H1 (cell line): Measurements from ENCODE around the gene ADRB1. TPM values are rescaled to one million over a fixed set of nuclear protein-coding genes. Genes with fewer than 3 reads are reported as not detected.

Experiments
- CTCF ChIA-PET: fragments of 300-600 bp; sonication (Branson Sonifier 250); formaldehyde crosslinking; loops from one replicate; lab custom pipeline; 2021; ENCODE audit not compliant: partially characterized antibody; lab: Charles Lee
- POLR2A ChIA-PET: fragments of 300-600 bp; sonication (Branson Sonifier 250); formaldehyde crosslinking; loops from one replicate; lab custom pipeline; 2021; ENCODE audit warnings: inconsistent platforms; ENCODE audit not compliant: partially characterized antibody; lab: Charles Lee
- DNase-seq, 2 experiments: peaks; one replicate each; pipeline versions ENCODE4 v3.0.0 to v3.0.0-alpha.2; 2010 to 2022; ENCODE audit warnings: low spot score in 2 of 2, low read depth in 1 of 2, mixed read lengths in 1 of 2
- FAIRE-seq: peaks from 2 replicates; lab custom pipeline; 2011; peaks lifted over from hg19 to GRCh38; lab: Jason Lieb, UNC
- H2AFZ ChIP-seq: 2 replicates; pipeline ENCODE4 v1.8.1; 2012; ENCODE audit warnings: low read length, inconsistent platforms
- H2AK5ac ChIP-seq: 2 replicates; pipeline ENCODE4 v1.6.1; 2013; ENCODE audit warnings: low read depth, low read length
- H2BK120ac ChIP-seq: replicated peaks from 2 replicates; pipeline ENCODE3; 2013; ENCODE audit warnings: low read depth, low read length, inconsistent platforms
- H2BK12ac ChIP-seq: 2 replicates; pipeline ENCODE4 v1.6.1; 2013; ENCODE audit warnings: low read depth, low read length
- H2BK15ac ChIP-seq: 2 replicates; pipeline ENCODE4 v1.6.1; 2013; ENCODE audit warnings: low read length
- H2BK20ac ChIP-seq: 2 replicates; pipeline ENCODE4 v1.6.1; 2013; ENCODE audit warnings: low read length
- H2BK5ac ChIP-seq: 2 replicates; pipeline ENCODE4 v1.6.1; 2013; ENCODE audit warnings: low read depth, low read length
- H3K14ac ChIP-seq: 2 replicates; pipeline ENCODE4 v1.6.1; 2013; ENCODE audit warnings: inconsistent platforms; ENCODE audit not compliant: insufficient read length
- H3K18ac ChIP-seq: 2 replicates; pipeline ENCODE4 v1.6.1; 2013; ENCODE audit warnings: low read length; ENCODE audit errors: extremely low read depth
- H3K23ac ChIP-seq: 2 replicates; pipeline ENCODE4 v1.6.1; 2013; ENCODE audit warnings: inconsistent platforms; ENCODE audit not compliant: insufficient read length
- H3K23me2 ChIP-seq: 2 replicates; pipeline ENCODE4 v1.6.1; 2013; ENCODE audit warnings: low read depth, low read length
- H3K27ac ChIP-seq: 2 replicates; pipeline ENCODE4 v1.6.1; 2011; ENCODE audit warnings: low read depth, low read length, inconsistent platforms
- H3K27me3 ChIP-seq, 4 experiments: replicated peaks in 1 of 4; 1 replicate in 1 of 4; 2 replicates in 3 of 4; pipeline versions ENCODE4 v1.6.1 to v1.8.1; 2011 to 2013; ENCODE audit warnings: low read length in 3 of 4, mild to moderate bottlenecking in 3 of 4, inconsistent platforms in 2 of 4, mixed read lengths in 2 of 4, moderate library complexity in 1 of 4; ENCODE audit not compliant: control insufficient read depth in 3 of 4, insufficient read depth in 3 of 4; ENCODE audit errors: extremely low read depth in 1 of 4
- H3K36me3 ChIP-seq, 4 experiments: 2 replicates each; pipeline versions ENCODE4 v1.6.1 to v1.8.1; 2011 to 2013; ENCODE audit warnings: mild to moderate bottlenecking in 4 of 4, low read length in 3 of 4, moderate library complexity in 2 of 4, control low read depth in 1 of 4, inconsistent platforms in 1 of 4; ENCODE audit not compliant: insufficient read depth in 4 of 4, control insufficient read depth in 2 of 4
- H3K4ac ChIP-seq: replicated peaks from 2 replicates; pipeline ENCODE3; 2013; ENCODE audit warnings: low read length, low read depth, mixed read lengths, inconsistent platforms; ENCODE audit not compliant: insufficient read length
- H3K4me1 ChIP-seq, 4 experiments: replicated peaks in 1 of 4; 1 replicate in 1 of 4; 2 replicates in 3 of 4; pipeline versions ENCODE4 v1.6.1 to v1.8.1; 2011 to 2013; ENCODE audit warnings: low read length in 3 of 4, inconsistent platforms in 2 of 4, mixed read lengths in 1 of 4; ENCODE audit not compliant: insufficient read depth in 4 of 4, control insufficient read depth in 3 of 4
- H3K4me2 ChIP-seq, 2 experiments: 2 replicates each; pipeline versions ENCODE4 v1.6.1 to v1.8.1; 2011 to 2013; ENCODE audit warnings: low read depth in 2 of 2, low read length in 2 of 2, control low read depth in 1 of 2, inconsistent platforms in 1 of 2, mild to moderate bottlenecking in 1 of 2; ENCODE audit not compliant: insufficient read depth in 1 of 2
- H3K4me3 ChIP-seq, 4 experiments: fragments of 200-600, 300-600 bp in 1 of 4; sonication (generic), shearing (Covaris generic), sonication (Bioruptor Twin) in 1 of 4; 2 replicates each; pipeline versions ENCODE4 v1.5.1 to v1.8.1; 2011 to 2016; ENCODE audit warnings: low read length in 4 of 4, low read depth in 3 of 4, control low read depth in 2 of 4, inconsistent platforms in 2 of 4, mild to moderate bottlenecking in 2 of 4, mixed read lengths in 1 of 4, moderate library complexity in 1 of 4; ENCODE audit not compliant: insufficient read depth in 2 of 4; ENCODE audit errors: extremely low read depth in 1 of 4
- H3K56ac ChIP-seq: replicated peaks from 2 replicates; pipeline ENCODE3; 2013; ENCODE audit warnings: low read depth, mild to moderate bottlenecking, mixed read lengths, low read length, inconsistent platforms; ENCODE audit not compliant: insufficient read length
- H3K79me1 ChIP-seq: 2 replicates; pipeline ENCODE4 v1.6.1; 2013; ENCODE audit warnings: low read depth, low read length, control low read depth
- H3K79me2 ChIP-seq, 2 experiments: 2 replicates each; pipeline versions ENCODE4 v1.6.1 to v1.8.1; 2012 to 2013; ENCODE audit warnings: low read length in 2 of 2, mild to moderate bottlenecking in 2 of 2, inconsistent platforms in 1 of 2; ENCODE audit not compliant: insufficient read depth in 2 of 2, control insufficient read depth in 1 of 2
- H3K9ac ChIP-seq, 4 experiments: replicated peaks in 1 of 4; 1 replicate in 1 of 4; 2 replicates in 3 of 4; pipeline versions ENCODE4 v1.6.1 to v1.8.1; 2011 to 2013; ENCODE audit warnings: low read depth in 3 of 4, low read length in 3 of 4, control low read depth in 2 of 4, mild to moderate bottlenecking in 2 of 4, moderate library complexity in 2 of 4, inconsistent platforms in 1 of 4; ENCODE audit errors: extremely low read depth in 1 of 4
- H3K9me3 ChIP-seq, 2 experiments: 2 replicates each; pipeline versions ENCODE4 v1.6.1 to v1.8.1; 2012 to 2013; ENCODE audit warnings: mild to moderate bottlenecking in 2 of 2, moderate library complexity in 2 of 2, control low read depth in 1 of 2, inconsistent platforms in 1 of 2, low read depth in 1 of 2, low read length in 1 of 2, mixed read lengths in 1 of 2; ENCODE audit not compliant: insufficient read depth in 2 of 2
- H4K20me1 ChIP-seq, 2 experiments: replicated peaks in 1 of 2; 2 replicates each; pipeline versions ENCODE3 to v1.8.1; 2011 to 2013; ENCODE audit warnings: inconsistent platforms in 2 of 2, low read length in 2 of 2, mild to moderate bottlenecking in 1 of 2; ENCODE audit not compliant: insufficient read depth in 2 of 2, control insufficient read depth in 1 of 2
- H4K5ac ChIP-seq: 2 replicates; pipeline ENCODE4 v1.6.1; 2013; ENCODE audit warnings: low read length, low read depth, mixed read lengths, inconsistent platforms; ENCODE audit not compliant: insufficient read length
- H4K8ac ChIP-seq: 2 replicates; pipeline ENCODE4 v1.8.0; 2013; ENCODE audit warnings: mild to moderate bottlenecking, moderate library complexity, low read length, inconsistent platforms; ENCODE audit not compliant: insufficient read depth; ENCODE audit errors: extremely low read depth
- H4K91ac ChIP-seq: replicated peaks from 2 replicates; pipeline ENCODE3; 2013; ENCODE audit warnings: low read length, mixed read lengths, inconsistent platforms; ENCODE audit not compliant: insufficient read length
- CHD2 ChIP-seq: IDR thresholded peaks from 2 replicates; pipeline ENCODE4 v1.6.1; 2012; ENCODE audit warnings: low read length, improper control_type of control experiment
- GABPA ChIP-seq: IDR thresholded peaks from 2 replicates; pipeline ENCODE4 v1.6.1; 2011; ENCODE audit warnings: mild to moderate bottlenecking, low read length, moderate library complexity, borderline replicate concordance; ENCODE audit not compliant: insufficient read depth
- HDAC6 ChIP-seq: IDR thresholded peaks from one replicate; pipeline ENCODE4 v1.7.1; 2012; ENCODE audit warnings: low read depth, mild to moderate bottlenecking, inconsistent platforms, low read length, moderate library complexity
- JUND ChIP-seq: IDR thresholded peaks from 2 replicates; pipeline ENCODE4 v1.6.1; 2011; ENCODE audit warnings: mild to moderate bottlenecking, improper control_type of control experiment, low read length
- KDM5A ChIP-seq: fragments of 200-600 bp; IDR thresholded peaks from 2 replicates; pipeline ENCODE4 v1.7.1; 2012; ENCODE audit warnings: mild to moderate bottlenecking, low read length, inconsistent platforms, mixed read lengths
- RBBP5 ChIP-seq: IDR thresholded peaks from 2 replicates; pipeline ENCODE4 v1.7.1; 2012; ENCODE audit warnings: low read depth, mild to moderate bottlenecking, inconsistent platforms, low read length, moderate library complexity, borderline replicate concordance
- RNF2 ChIP-seq: fragments of 200-900, 300-1000 bp; sonication (generic); IDR thresholded peaks from 2 replicates; pipeline ENCODE4 v1.7.1; 2016; ENCODE audit warnings: borderline replicate concordance, low read depth, mild to moderate bottlenecking, antibody characterized with exemption, low read length; ENCODE audit not compliant: poor library complexity, severe bottlenecking; ENCODE audit errors: missing control alignments
- SIRT6 ChIP-seq: IDR thresholded peaks from one replicate; pipeline ENCODE4 v1.7.1; 2012; ENCODE audit warnings: low read length, inconsistent platforms
- SP1 ChIP-seq: IDR thresholded peaks from 2 replicates; pipeline ENCODE4 v1.6.1; 2011; ENCODE audit warnings: low read depth, low read length
- SUZ12 ChIP-seq: fragments of 200-600 bp; sonication (generic); IDR thresholded peaks from 2 replicates; pipeline ENCODE4 v1.6.1; 2012; ENCODE audit warnings: mild to moderate bottlenecking, inconsistent platforms, low read length, moderate library complexity, mixed read lengths
- TBP ChIP-seq: IDR thresholded peaks from 2 replicates; pipeline ENCODE4 v1.6.1; 2011; ENCODE audit warnings: low read depth, low read length, improper control_type of control experiment
- whole genome bisulfite sequencing, 2 experiments: shearing (Covaris generic) in 1 of 2; methylation state at CpG; one replicate each; pipeline versions ENCODE4 v1.1.6 to v1.1.7; 2013 to 2015; ENCODE audit warnings: low lambda C conversion rate in 2 of 2, mixed read lengths in 2 of 2, inconsistent platforms in 1 of 2, low coverage in 1 of 2, missing lambda C conversion rate in 1 of 2; ENCODE audit not compliant: insufficient replicate concordance in 2 of 2, insufficient coverage in 1 of 2, insufficient read length in 1 of 2; ENCODE audit errors: extremely low coverage in 1 of 2, missing lambda C conversion rate in 1 of 2; 5-methylcytosine and 5-hydroxymethylcytosine counted together
- polyA plus RNA-seq, 7 experiments: library from polyadenylated mRNA; depleted of rRNA in 3 of 7; stranded (reverse) in 5 of 7; unstranded in 2 of 7; fragments of >200 nt in 5 of 7; fragments of 200-250 nt in 2 of 7; gene quantifications; 1 replicate in 5 of 7; 2 replicates in 1 of 7; 4 replicates in 1 of 7; pipeline versions ENCODE4 v1.2.1 to v1.2.3, GENCODE V29; 2011 to 2013; ENCODE audit warnings: missing spikeins in 2 of 7, mixed read lengths in 2 of 7
- total RNA-seq: library from RNA; stranded (reverse); fragmentation: NEBNext Ultra II Directional; extraction: Animal tissue kit (Norgen Biotek cat#: 25700); gene quantifications from 2 replicates; pipeline ENCODE4 v1.2.1, GENCODE V29; 2021

The ADRB1 gene
- total and polyA plus RNA-seq, 2 of the 8 experiments (the other 6 are each of a cell fraction or from before 2014, with no cell fraction given) = 0.14 to 0.48 TPM

GRCh38 chr10:114045136-114046086 lies 1.7 kb downstream of the ADRB1 start:
- Histone ChIP-seq H3K27ac (no peak overlapping the region), H3K9ac (no peak overlapping the region), H4K5ac (no peak overlapping the region), H3K4me1 (peaks cover 0 to 13% (median 5%) of the 10 kb centered on the region in 4 experiments; a peak in 6 of 7 replicates), H3K79me2 (no peaks in the 10 kb centered on the region), H3K4me3 (peak overlapping the region in 2 of 4 experiments; percentile 23 to 55; a peak in 5 of 8 replicates), H2AK5ac (no peak overlapping the region), H4K20me1 (peaks cover 0 to 7% of the 10 kb centered on the region in 2 experiments), H3K56ac (no peak overlapping the region), H3K4ac (no peak overlapping the region), H3K23ac (no peak overlapping the region), H3K14ac (no peak overlapping the region), H3K23me2 (peaks cover 20% of the 10 kb centered on the region), H3K27me3 (peaks cover 35 to 59% (median 47%) of the 10 kb centered on the region in 4 experiments), H2BK5ac (no peak overlapping the region), H3K9me3 (peaks cover 0 to 8% of the 10 kb centered on the region in 2 experiments; a peak in 1 of 4 replicates), H4K91ac (no peak overlapping the region), H2BK12ac (no peak overlapping the region), H2BK20ac (no peak overlapping the region), H2BK120ac (no peak overlapping the region), H2BK15ac (no peak overlapping the region), H3K4me2 (peak overlapping the region; percentile 79 to 96), H2AFZ (peak overlapping the region; percentile 98), H3K79me1 (no peaks in the 10 kb centered on the region), H3K36me3 (peaks cover 0 to 12% (median 0%) of the 10 kb centered on the region in 4 experiments; a peak in 1 of 8 replicates), H4K8ac (peak overlapping the region; percentile 86), H3K18ac (no peak overlapping the region)
- peak in 1 of 2 experiments; percentile 70 for DNase-seq
- WGBS, 2 experiments = 18% methylated on average over 74 of the region's 78 CpGs; no CpG with 5 or more reads in 1 of the 2 experiments
- FAIRE-seq = no peak
- CTCF ChIA-PET = interaction anchor here (0.6 to 1.5 kb wide), 4 partner anchors 15 to 91 kb away, joined by 4 to 7 read pairs (median 5); no protein-coding TSS in a partner anchor
- POLR2A ChIA-PET = no interaction called here
- no peak for TF ChIP-seq SP1
- TF ChIP-seq TBP = no peak
- no peak for TF ChIP-seq HDAC6
- TF ChIP-seq KDM5A = no peak
- TF ChIP-seq JUND = no peak
- TF ChIP-seq GABPA = 0 out of 2 replicates have a peak, but pooled peaks have one; percentile 15
- TF ChIP-seq SUZ12 = peak; percentile 35
- TF ChIP-seq RNF2 = peak; percentile 81
- peak; percentile 36; the same call in 1 of the 2 replicates for TF ChIP-seq RBBP5
- no peak for TF ChIP-seq SIRT6
- no peak for TF ChIP-seq CHD2
